Central memory CD8-positive, alpha-beta T cell (primary cell): ENCODE measurements around the gene KCNMA1.

ENCODE experiments used
- ATAC-seq: fragments of 150-1000 bp; cut with Tn5 transposase; replicated peaks from 2 replicates; pipeline ENCODE4 v1.10.0; 2022; ENCODE audit warnings: mild to moderate bottlenecking, moderate FRiP score, moderate number of reproducible peaks; ENCODE audit not compliant: poor library complexity, severe bottlenecking; ENCODE audit errors: extremely low read depth
- DNase-seq, 2 donors: peaks; one replicate each; pipeline ENCODE4 v3.0.0; 2021; ENCODE audit warnings: low spot score in 2 of 2
- H3K27ac Mint-ChIP-seq: one replicate; pipeline ENCODE4 v1.8.0; 2022; ENCODE audit warnings: low read depth, mild to moderate bottlenecking, moderate library complexity, mixed read lengths
- H3K27me3 Mint-ChIP-seq: one replicate; pipeline ENCODE4 v1.8.0; 2022; ENCODE audit warnings: mixed read lengths
- H3K36me3 Mint-ChIP-seq: one replicate; pipeline ENCODE4 v1.8.0; 2022; ENCODE audit warnings: mild to moderate bottlenecking, moderate library complexity, mixed read lengths; ENCODE audit not compliant: insufficient read depth
- H3K4me1 Mint-ChIP-seq: one replicate; pipeline ENCODE4 v1.8.0; 2022; ENCODE audit warnings: mixed read lengths
- H3K4me3 Mint-ChIP-seq: one replicate; pipeline ENCODE4 v1.8.0; 2022; ENCODE audit warnings: mild to moderate bottlenecking, moderate library complexity, mixed read lengths
- H3K9me3 Mint-ChIP-seq: one replicate; pipeline ENCODE4 v1.8.0; 2022; ENCODE audit warnings: mixed read lengths

Gene KCNMA1

GRCh38 chr10:77283326-77283725 lies 354.3 kb downstream of the KCNMA1 start:
- peaks cover 3% of the 10 kb centered on the region for H3K36me3 Mint-ChIP-seq
- DNase-seq = no peak
- no peak overlapping the region for H3K4me3 Mint-ChIP-seq
- H3K4me1 Mint-ChIP-seq = peaks cover 32% of the 10 kb centered on the region
- H3K27me3 Mint-ChIP-seq = peaks cover 12% of the 10 kb centered on the region
- H3K27ac Mint-ChIP-seq = no peak overlapping the region
- no peaks in the 10 kb centered on the region for H3K9me3 Mint-ChIP-seq
- no peak for ATAC-seq

GRCh38 chr10:77282163-77282562 lies 355.4 kb downstream of the KCNMA1 start:
- Mint-ChIP-seq H3K4me1 (peaks cover 36% of the 10 kb centered on the region), H3K27ac (peak overlapping the region; percentile 40), H3K27me3 (peaks cover 12% of the 10 kb centered on the region), H3K9me3 (no peaks in the 10 kb centered on the region), H3K4me3 (peak overlapping the region; percentile 3), H3K36me3 (peaks cover 3% of the 10 kb centered on the region)
- ATAC-seq (no peak), DNase-seq (no peak)

GRCh38 chr10:77281719-77282118 lies 355.9 kb downstream of the KCNMA1 start:
- DNase-seq = no peak
- H3K27me3 Mint-ChIP-seq = peaks cover 12% of the 10 kb centered on the region
- H3K27ac Mint-ChIP-seq = peak overlapping the region; percentile 40
- ATAC-seq = peak; percentile 52
- peak overlapping the region; percentile 3 for H3K4me3 Mint-ChIP-seq
- no peaks in the 10 kb centered on the region for H3K9me3 Mint-ChIP-seq
- peaks cover 3% of the 10 kb centered on the region for H3K36me3 Mint-ChIP-seq
- peaks cover 36% of the 10 kb centered on the region for H3K4me1 Mint-ChIP-seq

- H3K4me3 Mint-ChIP-seq = peak overlapping the region; percentile 7
These were observed 358.4 kb downstream of the KCNMA1 start for GRCh38 chr10:77279207-77279606.

GRCh38 chr10:77274046-77274795 lies 363.4 kb downstream of the KCNMA1 start:
- H3K27ac Mint-ChIP-seq = no peak overlapping the region
- H3K9me3 Mint-ChIP-seq = no peaks in the 10 kb centered on the region
- H3K27me3 Mint-ChIP-seq = peaks cover 10% of the 10 kb centered on the region
- peaks cover 27% of the 10 kb centered on the region for H3K4me1 Mint-ChIP-seq
- H3K36me3 Mint-ChIP-seq = no peaks in the 10 kb centered on the region
- DNase-seq = no peak
- H3K4me3 Mint-ChIP-seq = no peak overlapping the region
- no peak for ATAC-seq

More at GRCh38 chr10:77279207-77279606, 358.4 kb downstream of the KCNMA1 start:
- Mint-ChIP-seq H3K27ac (no peak overlapping the region), H3K9me3 (no peaks in the 10 kb centered on the region), H3K4me1 (peaks cover 39% of the 10 kb centered on the region), H3K36me3 (peaks cover 3% of the 10 kb centered on the region), H3K27me3 (peaks cover 15% of the 10 kb centered on the region)
- ATAC-seq (peak; percentile 86), DNase-seq (peak in 1 of 2 donors; percentile 57)

- DNase-seq (no peak), ATAC-seq (no peak)
- Mint-ChIP-seq H3K36me3 (peaks cover 2% of the 10 kb centered on the region), H3K4me1 (peaks cover 33% of the 10 kb centered on the region), H3K9me3 (no peaks in the 10 kb centered on the region), H3K4me3 (no peak overlapping the region), H3K27me3 (peaks cover 5% of the 10 kb centered on the region), H3K27ac (no peak overlapping the region)
These were observed 368.4 kb downstream of the KCNMA1 start for GRCh38 chr10:77269163-77269562.

- Mint-ChIP-seq H3K4me3 (no peak overlapping the region), H3K27me3 (peaks cover 1% of the 10 kb centered on the region), H3K36me3 (peaks cover 2% of the 10 kb centered on the region), H3K9me3 (no peaks in the 10 kb centered on the region), H3K4me1 (peaks cover 35% of the 10 kb centered on the region), H3K27ac (no peak overlapping the region)
- no peak for DNase-seq
- ATAC-seq = no peak
These were observed 368.9 kb downstream of the KCNMA1 start for GRCh38 chr10:77268721-77269120.

- Mint-ChIP-seq H3K4me3 (no peak overlapping the region), H3K9me3 (no peaks in the 10 kb centered on the region), H3K27ac (no peak overlapping the region), H3K36me3 (peaks cover 2% of the 10 kb centered on the region), H3K4me1 (peaks cover 42% of the 10 kb centered on the region), H3K27me3 (no peaks in the 10 kb centered on the region)
- no peak for DNase-seq
- no peak for ATAC-seq
These were observed 369.6 kb downstream of the KCNMA1 start for GRCh38 chr10:77267703-77268675.

- Mint-ChIP-seq H3K4me1 (peaks cover 44% of the 10 kb centered on the region), H3K27ac (no peak overlapping the region), H3K4me3 (no peak overlapping the region), H3K27me3 (no peaks in the 10 kb centered on the region), H3K9me3 (no peaks in the 10 kb centered on the region), H3K36me3 (peaks cover 2% of the 10 kb centered on the region)
- DNase-seq = no peak
- ATAC-seq = no peak
These were observed 371.4 kb downstream of the KCNMA1 start for GRCh38 chr10:77266242-77266641.

- H3K4me3 Mint-ChIP-seq = peak overlapping the region; percentile 62
These were observed 373.1 kb downstream of the KCNMA1 start for GRCh38 chr10:77264527-77264926.

GRCh38 chr10:77264107-77264506 lies 373.5 kb downstream of the KCNMA1 start:
- ATAC-seq (peak; percentile 91), DNase-seq (peak in 1 of 2 donors; percentile 16)
- Mint-ChIP-seq H3K4me1 (peaks cover 38% of the 10 kb centered on the region), H3K27ac (peak overlapping the region; percentile 70), H3K27me3 (no peaks in the 10 kb centered on the region), H3K36me3 (peaks cover 2% of the 10 kb centered on the region), H3K4me3 (peak overlapping the region; percentile 62), H3K9me3 (no peaks in the 10 kb centered on the region)

More at GRCh38 chr10:77264527-77264926, 373.1 kb downstream of the KCNMA1 start:
- no peaks in the 10 kb centered on the region for H3K9me3 Mint-ChIP-seq
- H3K27me3 Mint-ChIP-seq = no peaks in the 10 kb centered on the region
- H3K36me3 Mint-ChIP-seq = peaks cover 2% of the 10 kb centered on the region
- H3K4me1 Mint-ChIP-seq = peaks cover 38% of the 10 kb centered on the region
- H3K27ac Mint-ChIP-seq = peak overlapping the region; percentile 70
- DNase-seq = no peak
- no peak for ATAC-seq

GRCh38 chr10:77263700-77264099 lies 373.9 kb downstream of the KCNMA1 start:
- Mint-ChIP-seq H3K27ac (peak overlapping the region; percentile 70), H3K4me3 (peak overlapping the region; percentile 62), H3K4me1 (peaks cover 38% of the 10 kb centered on the region), H3K9me3 (no peaks in the 10 kb centered on the region), H3K36me3 (peaks cover 2% of the 10 kb centered on the region), H3K27me3 (no peaks in the 10 kb centered on the region)
- ATAC-seq (no peak), DNase-seq (no peak)
